ENCODE results near the gene ALDH1A1. TPM values are rescaled to one million over a fixed set of nuclear protein-coding genes. Genes with fewer than 3 reads are reported as not detected.

Gene ALDH1A1
- total RNA-seq, 2 experiments from 2014 or later = not detected

DNA sequence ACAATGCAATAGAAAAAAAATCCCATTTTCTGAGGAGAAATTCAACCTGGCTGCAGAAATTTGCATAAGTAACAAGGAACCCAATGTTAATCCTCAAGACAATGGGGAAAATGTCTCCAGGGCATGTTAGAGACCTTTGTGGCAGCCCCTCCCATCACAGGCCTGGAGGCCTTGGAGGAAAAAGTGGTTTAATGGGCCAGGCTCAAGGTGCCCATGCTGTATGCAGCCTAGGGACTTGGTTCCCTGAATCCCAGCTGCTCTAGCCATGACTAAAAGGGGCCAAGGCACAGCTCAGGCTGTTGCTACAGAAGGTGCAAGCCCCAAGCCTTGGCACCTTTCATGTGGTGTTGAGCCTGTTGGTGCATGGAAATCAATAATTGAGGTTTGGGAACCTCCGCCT lies 66.5 kb downstream of the ALDH1A1 start:
- Histone ChIP-seq H3K9me2 (ENCODE audit: insufficient read depth, low read length) (no peaks in the 10 kb centered on the region), H3K9me3 (ENCODE audit: low read length) (no peaks in the 10 kb centered on the region), H2AFZ (ENCODE audit: low read length) (no peak overlapping the region), H4K20me1 (ENCODE audit: insufficient read depth, low read length) (no peaks in the 10 kb centered on the region), H3K27ac (ENCODE audit: low read depth, low read length, poor library complexity, severe bottlenecking) (no peak overlapping the region), H3K36me3 (ENCODE audit: insufficient read depth, low read length) (no peaks in the 10 kb centered on the region), H3K4me3 (ENCODE audit: low read depth, low read length, poor library complexity, severe bottlenecking) (no peak overlapping the region), H3K4me2 (ENCODE audit: low read length) (no peak overlapping the region), H3K4me1 (ENCODE audit: insufficient read depth, low read length, poor library complexity, severe bottlenecking) (no peaks in the 10 kb centered on the region), H3K79me2 (ENCODE audit: insufficient read depth, low read depth, low read length) (no peaks in the 10 kb centered on the region)
- ChIA-PET CTCF (ENCODE audit: unreplicated experiment) (no interaction called here), POLR2A (no interaction called here)
- no TSS peak for BruUV-seq (replicated peaks)
- no peak for DNase-seq (ENCODE audit: low spot score)
- intact Hi-C loops (cut with micrococcal nuclease; ENCODE audit: unreplicated experiment) = no loop called here
- TF ChIP-seq CTCF (conservative IDR thresholded peaks at IDR 0.05; ENCODE audit: low read length) (no peak), EZH2phosphoT487 (IDR thresholded peaks at IDR 0.05; ENCODE audit: borderline replicate concordance, low read depth, low read length) (no peak)

GRCh38 chr9:72884508-72884907 lies 68.3 kb downstream of the ALDH1A1 start:
- H3K4me1 ChIP-seq (ENCODE audit: insufficient read depth, low read length, poor library complexity, severe bottlenecking) = no peaks in the 10 kb centered on the region
- intact Hi-C loops (cut with micrococcal nuclease; ENCODE audit: unreplicated experiment) = no loop called here
- H4K20me1 ChIP-seq (ENCODE audit: insufficient read depth, low read length) = no peaks in the 10 kb centered on the region
- H3K27ac ChIP-seq (ENCODE audit: low read depth, low read length, poor library complexity, severe bottlenecking) = no peak overlapping the region
- H3K36me3 ChIP-seq (ENCODE audit: insufficient read depth, low read length) = no peaks in the 10 kb centered on the region
- H2AFZ ChIP-seq (ENCODE audit: low read length) = no peak overlapping the region
- TF ChIP-seq CTCF (conservative IDR thresholded peaks at IDR 0.05; ENCODE audit: low read length) (no peak), EZH2phosphoT487 (IDR thresholded peaks at IDR 0.05; ENCODE audit: borderline replicate concordance, low read depth, low read length) (no peak)
- BruUV-seq (replicated peaks) = no TSS peak
- ChIA-PET POLR2A (interaction anchor here (0.7 kb wide), 1 partner anchor 281 kb away, joined by 3 read pairs; no protein-coding TSS in a partner anchor), CTCF (ENCODE audit: unreplicated experiment) (no interaction called here)
- no peak overlapping the region for H3K4me2 ChIP-seq (ENCODE audit: low read length)
- no peaks in the 10 kb centered on the region for H3K79me2 ChIP-seq (ENCODE audit: insufficient read depth, low read depth, low read length)
- H3K9me2 ChIP-seq (ENCODE audit: insufficient read depth, low read length) = no peaks in the 10 kb centered on the region
- DNase-seq (ENCODE audit: low spot score) = no peak
- no peaks in the 10 kb centered on the region for H3K9me3 ChIP-seq (ENCODE audit: low read length)
- H3K4me3 ChIP-seq (ENCODE audit: low read depth, low read length, poor library complexity, severe bottlenecking) = no peak overlapping the region

GRCh38 chr9:72883875-72884274 lies 69.0 kb downstream of the ALDH1A1 start:
- CTCF ChIA-PET (ENCODE audit: unreplicated experiment) = no interaction called here
- POLR2A ChIA-PET = no interaction called here
- Histone ChIP-seq H3K4me2 (ENCODE audit: low read length) (no peak overlapping the region), H3K9me2 (ENCODE audit: insufficient read depth, low read length) (no peaks in the 10 kb centered on the region), H3K4me1 (ENCODE audit: insufficient read depth, low read length, poor library complexity, severe bottlenecking) (no peaks in the 10 kb centered on the region), H3K4me3 (ENCODE audit: low read depth, low read length, poor library complexity, severe bottlenecking) (no peak overlapping the region), H3K9me3 (ENCODE audit: low read length) (no peaks in the 10 kb centered on the region), H3K27ac (ENCODE audit: low read depth, low read length, poor library complexity, severe bottlenecking) (no peak overlapping the region), H3K79me2 (ENCODE audit: insufficient read depth, low read depth, low read length) (no peaks in the 10 kb centered on the region), H4K20me1 (ENCODE audit: insufficient read depth, low read length) (no peaks in the 10 kb centered on the region), H3K36me3 (ENCODE audit: insufficient read depth, low read length) (no peaks in the 10 kb centered on the region), H2AFZ (ENCODE audit: low read length) (no peak overlapping the region)
- intact Hi-C loops (cut with micrococcal nuclease; ENCODE audit: unreplicated experiment) = no loop called here
- TF ChIP-seq EZH2phosphoT487 (IDR thresholded peaks at IDR 0.05; ENCODE audit: borderline replicate concordance, low read depth, low read length) (no peak), CTCF (conservative IDR thresholded peaks at IDR 0.05; ENCODE audit: low read length) (no peak)
- DNase-seq (ENCODE audit: low spot score) = no peak
- BruUV-seq (replicated peaks) = no TSS peak
